Tibial nerve (tissue), 4 donors: ENCODE measurements around the gene CDH22. TPM values are rescaled to one million over a fixed set of nuclear protein-coding genes. Genes with fewer than 3 reads are reported as not detected.

ENCODE experiments used
- DNase-seq, 2 donors: peaks; one replicate each; pipeline ENCODE4 v3.0.0-alpha.2; 2019; ENCODE audit warnings: low spot score in 2 of 2
- H3K27ac ChIP-seq, 4 donors: fragments of 200-600 bp; sonication (generic) in 3 of 4; one replicate each; pipeline ENCODE4 v1.5.1; 2017 to 2019; ENCODE audit warnings: mild to moderate bottlenecking in 1 of 4
- H3K27me3 ChIP-seq, 2 donors: fragments of 200-600 bp; sonication (generic) in 1 of 2; one replicate each; pipeline versions ENCODE4 v1.5.1 to v1.6.0; 2017 to 2019
- H3K36me3 ChIP-seq, 3 donors: fragments of 200-600 bp; sonication (generic); one replicate each; pipeline ENCODE4 v1.5.1; 2018 to 2019
- H3K4me1 ChIP-seq, 4 donors: fragments of 200-600 bp; sonication (generic) in 3 of 4; one replicate each; pipeline ENCODE4 v1.5.1; 2017 to 2019
- H3K4me3 ChIP-seq, 4 donors: fragments of 200-600 bp; sonication (generic) in 3 of 4; one replicate each; pipeline ENCODE4 v1.5.1; 2017 to 2019; ENCODE audit warnings: mild to moderate bottlenecking in 1 of 4, moderate library complexity in 1 of 4
- H3K9me3 ChIP-seq, 4 donors: fragments of 200-600 bp; sonication (generic) in 3 of 4; one replicate each; pipeline ENCODE4 v1.5.1; 2017 to 2019
- EP300 ChIP-seq, 2 donors: sonication (generic); formaldehyde crosslinking; IDR thresholded peaks; one replicate each; pipeline ENCODE4 v1.6.1; 2017; ENCODE audit warnings: antibody characterized with exemption in 2 of 2, mild to moderate bottlenecking in 1 of 2
- POLR2A ChIP-seq, 2 donors: fragments of 450-650 bp; IDR thresholded peaks; one replicate each; pipeline ENCODE4 v1.6.1; 2017; ENCODE audit warnings: antibody characterized with exemption in 2 of 2, mild to moderate bottlenecking in 2 of 2, moderate library complexity in 2 of 2
- WGBS, 2 donors: methylation state at CpG; one replicate each; pipeline ENCODE4 v1.1.5; 2018; 5-methylcytosine and 5-hydroxymethylcytosine counted together
- total RNA-seq, 4 donors: library from RNA; depleted of rRNA; stranded (reverse); fragments of >200 nt; gene quantifications; one replicate each; pipeline ENCODE4 v1.1.0, GENCODE V29; 2016
- TF ChIP-seq, protein P1 (sequence below), 5 experiments: fragments of 200-600 bp in 3 of 5; fragments of 450-650 bp in 2 of 5; sonication (generic) in 3 of 5; IDR thresholded peaks; one replicate each; pipeline ENCODE4 v1.5.1; 2016 to 2019; ENCODE audit warnings: antibody characterized with exemption in 5 of 5, mild to moderate bottlenecking in 3 of 5, moderate library complexity in 2 of 5

Gene CDH22
- total RNA-seq, 4 donors from 2014 or later = 0.20 to 1.0 (median 0.60) TPM; not detected in 1

- Histone ChIP-seq H3K27me3 (peaks cover 0 to 46% of the 10 kb centered on the region in 2 donors), H3K36me3 (no peaks in the 10 kb centered on the region), H3K27ac (peak overlapping the region in 3 of 4 donors; percentile 17 to 81 (median 60)), H3K4me3 (no peak overlapping the region), H3K4me1 (peaks cover 0 to 68% (median 7%) of the 10 kb centered on the region in 4 donors), H3K9me3 (no peaks in the 10 kb centered on the region)
- WGBS, 2 donors = 15 to 21% methylated on average over 11 of the region's 11 CpGs
- TF ChIP-seq, protein P1, sequence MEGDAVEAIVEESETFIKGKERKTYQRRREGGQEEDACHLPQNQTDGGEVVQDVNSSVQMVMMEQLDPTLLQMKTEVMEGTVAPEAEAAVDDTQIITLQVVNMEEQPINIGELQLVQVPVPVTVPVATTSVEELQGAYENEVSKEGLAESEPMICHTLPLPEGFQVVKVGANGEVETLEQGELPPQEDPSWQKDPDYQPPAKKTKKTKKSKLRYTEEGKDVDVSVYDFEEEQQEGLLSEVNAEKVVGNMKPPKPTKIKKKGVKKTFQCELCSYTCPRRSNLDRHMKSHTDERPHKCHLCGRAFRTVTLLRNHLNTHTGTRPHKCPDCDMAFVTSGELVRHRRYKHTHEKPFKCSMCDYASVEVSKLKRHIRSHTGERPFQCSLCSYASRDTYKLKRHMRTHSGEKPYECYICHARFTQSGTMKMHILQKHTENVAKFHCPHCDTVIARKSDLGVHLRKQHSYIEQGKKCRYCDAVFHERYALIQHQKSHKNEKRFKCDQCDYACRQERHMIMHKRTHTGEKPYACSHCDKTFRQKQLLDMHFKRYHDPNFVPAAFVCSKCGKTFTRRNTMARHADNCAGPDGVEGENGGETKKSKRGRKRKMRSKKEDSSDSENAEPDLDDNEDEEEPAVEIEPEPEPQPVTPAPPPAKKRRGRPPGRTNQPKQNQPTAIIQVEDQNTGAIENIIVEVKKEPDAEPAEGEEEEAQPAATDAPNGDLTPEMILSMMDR (IDR thresholded peaks at IDR 0.05) = no peak
- TF ChIP-seq EP300 (IDR thresholded peaks at IDR 0.05) (peak in 1 of 2 donors; percentile 34), POLR2A (IDR thresholded peaks at IDR 0.05) (no peak)
- DNase-seq = peak; percentile 34 to 47
Observed at GRCh38 chr20:46202766-46203509, 105.4 kb downstream of the CDH22 start.

GRCh38 chr20:46200582-46201570 is 107.4 kb downstream of the CDH22 start:
- Histone ChIP-seq H3K4me1 (peaks cover 0 to 57% (median 7%) of the 10 kb centered on the region in 4 donors), H3K27ac (peak overlapping the region in 3 of 4 donors; percentile 37 to 81 (median 62)), H3K36me3 (no peaks in the 10 kb centered on the region), H3K9me3 (no peaks in the 10 kb centered on the region), H3K4me3 (peak overlapping the region in 1 of 4 donors; percentile 29), H3K27me3 (peaks cover 0 to 52% of the 10 kb centered on the region in 2 donors)
- no peak for DNase-seq
- peak; percentile 33 to 81 for TF ChIP-seq EP300 (IDR thresholded peaks at IDR 0.05)
- TF ChIP-seq, protein P1 (IDR thresholded peaks at IDR 0.05) = no peak
- no peak for TF ChIP-seq POLR2A (IDR thresholded peaks at IDR 0.05)
- 29 to 35% methylated on average over 16 to 36 of the region's 55 CpGs for WGBS, 2 donors

DNA sequence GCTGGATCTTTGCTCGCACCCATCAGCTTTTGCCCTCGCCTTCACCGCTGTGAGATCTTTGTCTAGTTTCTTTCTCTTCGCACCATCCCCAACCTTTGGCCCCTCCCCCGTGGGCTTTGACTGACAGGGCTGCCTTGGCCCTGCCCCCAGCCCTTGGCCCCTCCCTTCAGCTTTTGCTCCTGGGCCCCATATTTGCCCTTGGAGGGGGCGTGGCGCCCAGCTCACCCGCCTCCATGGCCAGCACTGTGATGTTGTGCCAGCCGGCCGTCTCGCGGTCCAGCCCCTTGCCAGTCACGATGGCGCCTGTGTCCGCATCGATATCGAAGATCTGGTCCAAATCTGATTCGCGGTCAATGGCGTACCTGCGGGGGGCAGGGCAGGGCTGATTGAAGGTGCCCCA is 109.1 kb downstream of the CDH22 start:
- WGBS, 2 donors = 15 to 16% methylated on average over 10 to 21 of the region's 21 CpGs
- peak overlapping the region in 2 of 4 donors; percentile 16 to 65 for H3K27ac ChIP-seq
- TF ChIP-seq EP300 (IDR thresholded peaks at IDR 0.05) = no peak
- TF ChIP-seq, protein P1 (IDR thresholded peaks at IDR 0.05) = no peak
- TF ChIP-seq POLR2A (IDR thresholded peaks at IDR 0.05) = no peak
- no peaks in the 10 kb centered on the region for H3K36me3 ChIP-seq
- H3K27me3 ChIP-seq = peaks cover 0 to 52% of the 10 kb centered on the region in 2 donors
- DNase-seq = no peak
- no peaks in the 10 kb centered on the region for H3K9me3 ChIP-seq
- H3K4me3 ChIP-seq = no peak overlapping the region
- H3K4me1 ChIP-seq = peaks cover 0 to 41% (median 7%) of the 10 kb centered on the region in 4 donors

GRCh38 chr20:46196990-46197389 is 111.3 kb downstream of the CDH22 start:
- H3K4me3 ChIP-seq = no peak overlapping the region
- TF ChIP-seq EP300 (IDR thresholded peaks at IDR 0.05) = no peak
- H3K9me3 ChIP-seq = no peaks in the 10 kb centered on the region
- peaks cover 0 to 34% of the 10 kb centered on the region in 2 donors for H3K27me3 ChIP-seq
- WGBS, 2 donors = 73 to 80% methylated on average over 3 of the region's 3 CpGs
- H3K36me3 ChIP-seq = no peaks in the 10 kb centered on the region
- no peak overlapping the region for H3K27ac ChIP-seq
- no peak for DNase-seq
- peaks cover 0 to 26% (median 0%) of the 10 kb centered on the region in 4 donors for H3K4me1 ChIP-seq

- H3K9me3 ChIP-seq = no peaks in the 10 kb centered on the region
- no peaks in the 10 kb centered on the region for H3K36me3 ChIP-seq
- no peak overlapping the region for H3K4me3 ChIP-seq
- peaks cover 0 to 11% (median 0%) of the 10 kb centered on the region in 4 donors for H3K4me1 ChIP-seq
- DNase-seq = no peak
- peaks cover 0 to 20% of the 10 kb centered on the region in 2 donors for H3K27me3 ChIP-seq
- TF ChIP-seq POLR2A (IDR thresholded peaks at IDR 0.05) = no peak
- TF ChIP-seq, protein P1 (IDR thresholded peaks at IDR 0.05) = no peak
- no peak for TF ChIP-seq EP300 (IDR thresholded peaks at IDR 0.05)
- no peak overlapping the region for H3K27ac ChIP-seq
- WGBS, 2 donors = 50 to 52% methylated on average over 17 of the region's 17 CpGs
Observed at GRCh38 chr20:46195264-46196036, 112.8 kb downstream of the CDH22 start.
